ENCODE data around the gene SLC22A31. TPM values are rescaled to one million over a fixed set of nuclear protein-coding genes. Genes with fewer than 3 reads are reported as not detected.

Gene SLC22A31
- total RNA-seq, 1 donor from 2014 or later = not detected

DNA sequence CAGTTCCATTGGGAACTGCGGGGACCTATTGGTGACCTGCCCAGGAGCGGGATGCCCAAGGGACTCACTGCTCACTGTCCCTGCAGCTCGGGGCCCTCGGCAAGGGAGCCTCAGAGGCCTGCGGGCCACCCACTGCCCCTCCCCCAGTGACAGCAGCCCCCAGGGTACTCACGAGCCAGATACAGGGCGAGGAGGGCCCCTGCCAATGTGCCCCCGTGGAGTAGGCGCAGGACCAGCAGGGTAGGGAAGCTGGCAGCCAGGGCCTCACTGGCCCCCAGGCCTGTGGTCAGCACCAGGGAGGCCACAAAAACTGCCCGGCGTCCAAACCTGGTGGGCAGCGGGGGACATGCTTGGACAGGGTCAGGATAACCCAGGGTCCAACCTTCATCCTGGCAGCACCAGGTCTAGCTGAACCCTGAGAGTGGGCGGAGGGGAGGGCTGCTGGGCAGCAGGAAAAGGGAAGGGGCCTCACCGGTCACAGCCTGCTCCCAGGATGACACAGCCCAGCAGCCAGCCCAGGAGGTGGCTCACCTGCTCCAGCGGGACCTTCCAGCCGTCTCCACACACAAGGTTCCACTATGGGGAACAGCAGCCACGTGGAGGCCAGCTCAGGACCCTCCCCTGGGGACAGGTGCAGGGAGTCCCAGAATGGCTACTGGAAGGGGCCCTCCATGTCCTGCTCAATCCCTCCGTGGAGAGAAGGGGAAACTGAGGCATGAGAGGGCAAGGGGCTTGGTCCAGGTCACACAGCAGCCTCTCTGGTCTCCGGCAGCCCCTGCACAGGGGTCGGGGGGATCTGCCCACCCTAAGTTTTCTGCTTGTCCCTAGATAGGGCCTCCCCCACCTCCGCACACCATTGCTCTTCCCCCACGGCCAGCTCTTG lies 855 bp downstream of the SLC22A31 start:
- ChIA-PET POLR2A (interaction anchor here (0.6 to 1.0 kb wide), 2 partner anchors 17 to 65 kb away, joined by 3 to 5 read pairs; no protein-coding TSS in a partner anchor), CTCF (no interaction called here)
- peaks cover 26% of the 10 kb centered on the region for H3K27me3 Mint-ChIP-seq
- no peak for ATAC-seq (ENCODE audit: low read depth)
- no peak for DNase-seq
- intact Hi-C loops (cut with micrococcal nuclease) = no loop called here
- H3K9me3 Mint-ChIP-seq = peaks cover 6% of the 10 kb centered on the region
- H3K36me3 Mint-ChIP-seq (ENCODE audit: low read depth) = no peaks in the 10 kb centered on the region
- H3K4me1 Mint-ChIP-seq = peaks cover 14% of the 10 kb centered on the region
- H3K4me3 Mint-ChIP-seq = no peak overlapping the region
- TF ChIP-seq CTCF (IDR thresholded peaks at IDR 0.05) = no peak
- H3K27ac Mint-ChIP-seq = no peak overlapping the region

DNA sequence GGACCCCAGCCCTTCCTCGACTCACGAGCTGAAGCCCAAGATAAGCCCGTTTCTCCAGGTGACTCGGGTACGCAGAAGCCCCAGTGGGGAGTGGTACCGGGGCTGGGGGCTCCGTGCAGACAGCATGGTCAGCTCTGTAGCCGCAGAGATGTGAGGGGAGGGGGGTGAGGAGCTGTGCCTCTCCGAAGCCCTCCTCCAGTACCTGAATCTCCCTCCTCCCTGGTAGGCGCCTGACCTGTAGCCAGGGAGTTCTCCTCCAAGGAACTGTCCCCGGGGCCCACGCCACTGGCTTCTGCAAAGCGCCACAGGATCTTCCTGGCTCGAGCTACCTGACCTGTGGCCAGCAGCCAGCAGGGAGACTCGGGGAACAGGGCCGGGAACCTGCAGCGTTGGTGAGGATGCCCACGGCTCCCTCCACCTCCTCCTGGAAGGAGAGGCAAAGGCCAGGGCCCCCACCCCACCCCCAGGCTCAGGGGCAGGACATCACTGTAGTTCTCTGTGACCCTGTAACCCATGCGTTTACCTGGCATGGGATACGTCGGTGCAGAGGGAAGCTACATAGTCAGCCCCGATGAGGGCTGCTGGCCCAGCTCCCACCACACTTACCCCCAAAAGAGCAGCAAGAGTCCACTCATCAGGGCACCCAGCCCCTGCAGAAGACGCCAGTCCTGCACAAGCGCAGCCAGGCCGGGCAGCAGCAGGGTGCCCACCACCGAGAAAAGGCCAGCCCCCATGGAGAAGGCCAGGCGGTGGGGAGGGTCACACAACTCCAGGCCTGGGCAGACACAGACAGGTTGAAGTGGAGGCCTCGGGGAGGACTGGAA lies 1.7 kb downstream of the SLC22A31 start:
- intact Hi-C loops (cut with micrococcal nuclease) = no loop called here
- ChIA-PET CTCF (no interaction called here), POLR2A (interaction anchor here (0.6 kb wide), 1 partner anchor 66 kb away, joined by 5 read pairs; no protein-coding TSS in a partner anchor)
- peaks cover 14% of the 10 kb centered on the region for H3K4me1 Mint-ChIP-seq
- no peak overlapping the region for H3K4me3 Mint-ChIP-seq
- ATAC-seq (ENCODE audit: low read depth) (no peak), DNase-seq (no peak)
- peaks cover 24% of the 10 kb centered on the region for H3K27me3 Mint-ChIP-seq
- no peak for TF ChIP-seq CTCF (IDR thresholded peaks at IDR 0.05)
- H3K9me3 Mint-ChIP-seq = peaks cover 6% of the 10 kb centered on the region
- H3K27ac Mint-ChIP-seq = no peak overlapping the region
- no peaks in the 10 kb centered on the region for H3K36me3 Mint-ChIP-seq (ENCODE audit: low read depth)

GRCh38 chr16:89197633-89198416 lies 2.5 kb downstream of the SLC22A31 start:
- no peak for DNase-seq
- H3K9me3 Mint-ChIP-seq = peaks cover 2% of the 10 kb centered on the region
- TF ChIP-seq CTCF (IDR thresholded peaks at IDR 0.05) = no peak
- intact Hi-C loops (cut with micrococcal nuclease) = no loop called here
- ChIA-PET POLR2A (no interaction called here), CTCF (no interaction called here)
- H3K27ac Mint-ChIP-seq = no peak overlapping the region
- no peak overlapping the region for H3K4me3 Mint-ChIP-seq
- H3K36me3 Mint-ChIP-seq (ENCODE audit: low read depth) = no peaks in the 10 kb centered on the region
- H3K27me3 Mint-ChIP-seq = peaks cover 16% of the 10 kb centered on the region
- ATAC-seq (ENCODE audit: low read depth) = no peak
- peaks cover 11% of the 10 kb centered on the region for H3K4me1 Mint-ChIP-seq

DNA sequence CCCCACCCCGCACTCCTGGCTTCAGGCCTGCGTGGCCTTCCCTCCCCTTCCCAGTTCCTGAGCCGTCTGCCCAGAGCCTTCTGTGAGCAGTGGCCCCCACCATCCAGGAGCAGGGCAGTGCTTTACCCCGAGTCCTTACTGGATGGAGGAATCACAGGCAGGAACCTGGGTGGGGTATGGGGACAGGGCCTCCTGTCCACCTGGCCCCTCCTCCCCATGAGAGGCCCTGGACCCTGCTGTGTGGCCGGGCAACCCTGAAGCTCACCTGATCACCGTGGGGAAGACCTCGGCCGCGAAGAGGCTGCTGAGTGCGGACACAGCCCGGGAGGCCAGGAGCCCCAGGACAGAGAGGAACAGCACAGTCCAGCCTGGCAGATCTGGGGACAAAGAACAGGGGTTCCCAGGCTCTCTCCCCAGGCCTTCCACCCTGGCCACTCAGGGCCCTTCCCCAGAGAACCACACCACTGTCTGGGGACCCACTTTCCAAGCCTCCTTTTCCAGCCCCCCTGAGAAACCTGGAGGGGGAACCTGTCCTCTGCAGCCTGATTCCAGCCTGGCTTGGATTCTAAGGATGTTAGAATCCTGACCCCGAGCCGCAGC lies 3.2 kb downstream of the SLC22A31 start:
- POLR2A ChIA-PET = interaction anchor here (0.6 to 1.0 kb wide), 2 partner anchors 21 to 417 kb away, joined by 4 read pairs; partner anchors contain the start of gene ZNF778
- no peaks in the 10 kb centered on the region for H3K9me3 Mint-ChIP-seq
- CTCF ChIA-PET = no interaction called here
- peaks cover 7% of the 10 kb centered on the region for H3K4me1 Mint-ChIP-seq
- H3K4me3 Mint-ChIP-seq = no peak overlapping the region
- DNase-seq (no peak), ATAC-seq (ENCODE audit: low read depth) (no peak)
- H3K36me3 Mint-ChIP-seq (ENCODE audit: low read depth) = no peaks in the 10 kb centered on the region
- TF ChIP-seq CTCF (IDR thresholded peaks at IDR 0.05) = no peak
- peaks cover 12% of the 10 kb centered on the region for H3K27me3 Mint-ChIP-seq
- no peak overlapping the region for H3K27ac Mint-ChIP-seq
- intact Hi-C loops (cut with micrococcal nuclease) = no loop called here

Measured in activated B cell treated with CpG ODN at 0.5 μM for 24 hours (primary cell).